Measurements from ENCODE around the gene WDPCP.

DNA sequence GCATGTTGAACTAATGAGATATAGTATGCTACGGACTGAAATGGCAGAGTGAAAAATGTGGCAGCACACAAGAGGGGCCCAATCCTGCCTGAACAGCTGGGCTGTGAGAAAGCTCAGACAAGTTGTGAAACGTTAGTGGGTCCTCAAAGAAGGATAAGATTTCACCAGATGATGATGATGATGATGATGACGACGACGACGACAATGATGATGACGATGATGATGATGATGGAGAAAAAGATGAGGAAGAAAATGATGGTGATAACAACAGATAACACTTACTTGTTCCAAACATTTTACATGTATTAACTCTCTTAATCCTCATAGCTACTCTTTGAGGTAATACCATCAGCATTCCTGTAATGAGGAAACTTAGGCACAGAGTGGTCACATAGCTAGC, 94.2 kb downstream of the WDPCP start:
- TF ChIP-seq CTCF (IDR thresholded peaks at IDR 0.05 in 8 of 11, conservative IDR thresholded peaks at IDR 0.05 in 3 of 11) (no peak), POLR2A (IDR thresholded peaks at IDR 0.05) (no peak)

All from spleen (tissue), 7 donors.